Trophoblast cell (in vitro differentiated cells and primary cell): ENCODE results near the gene ANXA9.

Experiments
- DNase-seq, 2 donors: peaks; one replicate each; pipeline ENCODE4 v3.0.0-alpha.2; 2016
- H2AFZ ChIP-seq: 2 replicates; pipeline ENCODE4 v1.6.1; 2013; ENCODE audit warnings: low read length, moderate library complexity, mild to moderate bottlenecking; ENCODE audit not compliant: insufficient read depth, poor library complexity
- H2AK5ac ChIP-seq: 2 replicates; pipeline ENCODE4 v1.6.1; 2013; ENCODE audit warnings: mild to moderate bottlenecking, low read length
- H2BK120ac ChIP-seq: 2 replicates; pipeline ENCODE4 v1.6.1; 2013; ENCODE audit warnings: low read length, mild to moderate bottlenecking, moderate library complexity; ENCODE audit not compliant: insufficient read depth, poor library complexity
- H2BK12ac ChIP-seq: 2 replicates; pipeline ENCODE4 v1.6.1; 2013; ENCODE audit warnings: mild to moderate bottlenecking, low read length, moderate library complexity
- H2BK5ac ChIP-seq: 2 replicates; pipeline ENCODE4 v1.6.1; 2013; ENCODE audit warnings: low read length, low read depth, moderate library complexity, mild to moderate bottlenecking; ENCODE audit not compliant: poor library complexity
- H3K14ac ChIP-seq: 2 replicates; pipeline ENCODE4 v1.6.1; 2013; ENCODE audit warnings: mild to moderate bottlenecking, low read length
- H3K18ac ChIP-seq: 2 replicates; pipeline ENCODE4 v1.6.1; 2013; ENCODE audit warnings: mild to moderate bottlenecking, low read length
- H3K23ac ChIP-seq: 2 replicates; pipeline ENCODE4 v1.6.1; 2013; ENCODE audit warnings: low read length
- H3K27ac ChIP-seq: 2 replicates; pipeline ENCODE4 v1.5.1; 2013; ENCODE audit warnings: low read depth, mild to moderate bottlenecking, inconsistent platforms, low read length, moderate library complexity
- H3K27me3 ChIP-seq: 2 replicates; pipeline ENCODE4 v1.6.1; 2013; ENCODE audit warnings: inconsistent platforms, mild to moderate bottlenecking, low read length, moderate library complexity; ENCODE audit not compliant: insufficient read depth
- H3K36me3 ChIP-seq, 2 experiments: 1 replicate in 1 of 2; 2 replicates in 1 of 2; pipeline ENCODE4 v1.6.1; 2013; ENCODE audit warnings: low read length in 2 of 2, mild to moderate bottlenecking in 2 of 2, moderate library complexity in 1 of 2; ENCODE audit not compliant: insufficient read depth in 2 of 2, control insufficient read depth in 1 of 2
- H3K4ac ChIP-seq: 2 replicates; pipeline ENCODE4 v1.6.1; 2013; ENCODE audit warnings: low read depth, mild to moderate bottlenecking, low read length, moderate library complexity
- H3K4me1 ChIP-seq, 2 experiments: 1 replicate in 1 of 2; 2 replicates in 1 of 2; pipeline ENCODE4 v1.6.1; 2013; ENCODE audit warnings: low read length in 2 of 2, mild to moderate bottlenecking in 2 of 2, moderate library complexity in 1 of 2; ENCODE audit not compliant: insufficient read depth in 2 of 2, control insufficient read depth in 1 of 2
- H3K4me2 ChIP-seq: 2 replicates; pipeline ENCODE4 v1.6.1; 2013; ENCODE audit warnings: inconsistent platforms, mild to moderate bottlenecking, low read length, moderate library complexity
- H3K4me3 ChIP-seq: 2 replicates; pipeline ENCODE4 v1.5.1; 2013; ENCODE audit warnings: mild to moderate bottlenecking, low read depth, low read length, inconsistent platforms
- H3K79me1 ChIP-seq: one replicate; pipeline ENCODE4 v1.6.1; 2013; ENCODE audit warnings: low read length
- H3K79me2 ChIP-seq: 2 replicates; pipeline ENCODE4 v1.6.1; 2013; ENCODE audit warnings: low read length, mild to moderate bottlenecking; ENCODE audit not compliant: control insufficient read depth, insufficient read depth, poor library complexity
- H3K9ac ChIP-seq: 2 replicates; pipeline ENCODE4 v1.6.1; 2013; ENCODE audit warnings: mild to moderate bottlenecking, low read length
- H3K9me3 ChIP-seq: 2 replicates; pipeline ENCODE4 v1.6.1; 2013; ENCODE audit warnings: low read depth, mild to moderate bottlenecking, control low read depth, inconsistent platforms, low read length; ENCODE audit not compliant: insufficient read depth
- H4K12ac ChIP-seq: 2 replicates; pipeline ENCODE4 v1.6.1; 2013; ENCODE audit warnings: low read depth, mild to moderate bottlenecking, low read length, moderate library complexity
- H4K8ac ChIP-seq: 2 replicates; pipeline ENCODE4 v1.6.1; 2013; ENCODE audit warnings: low read depth, mild to moderate bottlenecking, low read length, moderate library complexity
- H4K91ac ChIP-seq: one replicate; pipeline ENCODE4 v1.6.1; 2013; ENCODE audit warnings: low read depth, mild to moderate bottlenecking, low read length, moderate library complexity
- WGBS: extraction: QIAGEN DNeasy Blood & Tissue Kit; methylation state at CpG from one replicate; pipeline ENCODE4 v1.1.7; 2013; ENCODE audit warnings: missing lambda C conversion rate; ENCODE audit not compliant: insufficient read length, insufficient coverage; ENCODE audit errors: extremely low coverage; 5-methylcytosine and 5-hydroxymethylcytosine counted together

ANXA9 gene

GRCh38 chr1:151006327-151007052 is 24.4 kb downstream of the ANXA9 start, which contains the start of gene MINDY1:
Gene MINDY1 (minus strand): TSS chr1:151006902. CDS start chr1:151002617, 4,285 bp downstream.
- H3K4me3 ChIP-seq = no peak within 1 kb of the TSS
- H3K4me2 ChIP-seq = peak within 1 kb of the TSS; percentile 62
- H3K23ac ChIP-seq = no peak within 1 kb of the TSS
- H3K4me1 ChIP-seq = peaks cover 6 to 8% of the 10 kb centered on the region in 2 experiments
- H2BK120ac ChIP-seq = peak within 1 kb of the TSS; percentile 54
- peak within 1 kb of the TSS; percentile 20 for H2AK5ac ChIP-seq
- peak within 1 kb of the TSS; percentile 26 for H3K18ac ChIP-seq
- peak within 1 kb of the TSS; percentile 67 for H4K91ac ChIP-seq
- peak within 1 kb of the TSS; percentile 89 for H4K8ac ChIP-seq
- no peaks in the 10 kb centered on the region for H3K9me3 ChIP-seq
- H3K79me2 ChIP-seq = peaks cover 4% of the 10 kb centered on the region
- H3K9ac ChIP-seq = no peak within 1 kb of the TSS
- no peaks in the 10 kb centered on the region for H3K36me3 ChIP-seq
- no peak within 1 kb of the TSS for H2BK12ac ChIP-seq
- peaks cover 5% of the 10 kb centered on the region for H3K79me1 ChIP-seq
- peak; percentile 52 to 82 for DNase-seq
- H3K27ac ChIP-seq = peak within 1 kb of the TSS; percentile 65
- peak within 1 kb of the TSS; percentile 37 for H4K12ac ChIP-seq
- H2AFZ ChIP-seq = peak within 1 kb of the TSS; percentile 81
- WGBS = no CpG with 5 or more reads among the region's 18 CpGs
- peak within 1 kb of the TSS; percentile 54 for H3K14ac ChIP-seq
- H3K27me3 ChIP-seq = no peaks in the 10 kb centered on the region
- H2BK5ac ChIP-seq = no peak within 1 kb of the TSS
- peak within 1 kb of the TSS; percentile 48 for H3K4ac ChIP-seq

- H3K4me2 ChIP-seq = peak overlapping the region; percentile 55
- no peak overlapping the region for H3K18ac ChIP-seq
- no peak overlapping the region for H3K14ac ChIP-seq
- H3K9ac ChIP-seq = no peak overlapping the region
- H2AK5ac ChIP-seq = no peak overlapping the region
- H3K4me3 ChIP-seq = no peak overlapping the region
- H4K8ac ChIP-seq = no peak overlapping the region
- H3K4ac ChIP-seq = no peak overlapping the region
- WGBS = no CpG with 5 or more reads among the region's 4 CpGs
- H2AFZ ChIP-seq = no peak overlapping the region
- H2BK120ac ChIP-seq = no peak overlapping the region
- H3K9me3 ChIP-seq = no peaks in the 10 kb centered on the region
- no peak overlapping the region for H3K23ac ChIP-seq
- no peaks in the 10 kb centered on the region for H3K36me3 ChIP-seq
- no peaks in the 10 kb centered on the region for H3K27me3 ChIP-seq
- H3K79me1 ChIP-seq = peaks cover 5% of the 10 kb centered on the region
- H4K12ac ChIP-seq = no peak overlapping the region
- H4K91ac ChIP-seq = no peak overlapping the region
- peaks cover 6 to 8% of the 10 kb centered on the region in 2 experiments for H3K4me1 ChIP-seq
- peaks cover 4% of the 10 kb centered on the region for H3K79me2 ChIP-seq
- H3K27ac ChIP-seq = no peak overlapping the region
- H2BK5ac ChIP-seq = no peak overlapping the region
- no peak overlapping the region for H2BK12ac ChIP-seq
- DNase-seq = no peak
Observed at GRCh38 chr1:151007853-151008243, 25.8 kb downstream of the ANXA9 start.

- H3K4ac ChIP-seq = peak within 1 kb of the TSS; percentile 68
- no CpG with 5 or more reads among the region's 69 CpGs for WGBS
Observed at GRCh38 chr1:151008244-151009205, 26.4 kb downstream of the ANXA9 start, which contains the start of gene PRUNE1. Gene PRUNE1 (plus strand): TSS chr1:151008449. CDS start chr1:151008633, 184 bp downstream.

GRCh38 chr1:151009206-151009587 is 27.1 kb downstream of the ANXA9 start:
- peaks cover 5% of the 10 kb centered on the region for H3K79me1 ChIP-seq
- WGBS = no CpG with 5 or more reads among the region's 3 CpGs
- no peak for DNase-seq
- no peak overlapping the region for H2BK120ac ChIP-seq
- H3K9me3 ChIP-seq = no peaks in the 10 kb centered on the region
- no peak overlapping the region for H2BK5ac ChIP-seq
- no peak overlapping the region for H3K23ac ChIP-seq
- H2AK5ac ChIP-seq = no peak overlapping the region
- peak overlapping the region; percentile 85 for H4K8ac ChIP-seq
- no peak overlapping the region for H2BK12ac ChIP-seq
- no peak overlapping the region for H3K14ac ChIP-seq
- no peak overlapping the region for H3K4me3 ChIP-seq
- H3K79me2 ChIP-seq = peaks cover 4% of the 10 kb centered on the region
- no peak overlapping the region for H3K27ac ChIP-seq
- no peaks in the 10 kb centered on the region for H3K36me3 ChIP-seq
- H3K4me1 ChIP-seq = peaks cover 6 to 8% of the 10 kb centered on the region in 2 experiments
- peak overlapping the region; percentile 88 for H3K4me2 ChIP-seq
- H3K18ac ChIP-seq = no peak overlapping the region
- no peak overlapping the region for H3K9ac ChIP-seq
- H2AFZ ChIP-seq = peak overlapping the region; percentile 38
- no peak overlapping the region for H4K12ac ChIP-seq
- H4K91ac ChIP-seq = no peak overlapping the region
- H3K4ac ChIP-seq = no peak overlapping the region
- no peaks in the 10 kb centered on the region for H3K27me3 ChIP-seq

More at GRCh38 chr1:151008244-151009205, 26.4 kb downstream of the ANXA9 start, which contains the start of gene PRUNE1:
- Histone ChIP-seq H2AK5ac (peak within 1 kb of the TSS; percentile 33), H2AFZ (peak within 1 kb of the TSS; percentile 38), H3K18ac (peak within 1 kb of the TSS; percentile 93), H3K4me3 (peak within 1 kb of the TSS; percentile 84), H3K4me2 (peak within 1 kb of the TSS; percentile 88), H4K91ac (peak within 1 kb of the TSS; percentile 78), H3K9ac (peak within 1 kb of the TSS; percentile 21), H4K8ac (peak within 1 kb of the TSS; percentile 85), H3K14ac (peak within 1 kb of the TSS; percentile 89), H3K9me3 (no peaks in the 10 kb centered on the region), H3K27ac (no peak within 1 kb of the TSS), H3K79me1 (peaks cover 5% of the 10 kb centered on the region), H2BK5ac (peak within 1 kb of the TSS; percentile 44), H3K36me3 (no peaks in the 10 kb centered on the region), H3K4me1 (peaks cover 6 to 8% of the 10 kb centered on the region in 2 experiments), H3K79me2 (peaks cover 4% of the 10 kb centered on the region), H3K23ac (no peak within 1 kb of the TSS), H2BK12ac (peak within 1 kb of the TSS; percentile 12), H2BK120ac (peak within 1 kb of the TSS; percentile 48), H4K12ac (peak within 1 kb of the TSS; percentile 72), H3K27me3 (no peaks in the 10 kb centered on the region)
- peak; percentile 99 to 100 for DNase-seq
